Caco-2 (cell line): ENCODE data around the gene METAP2. TPM values are rescaled to one million over a fixed set of nuclear protein-coding genes. Genes with fewer than 3 reads are reported as not detected.

Experiments
- BruUV-seq: library from RNA; stranded (reverse); fragments of 400-500 nt; replicated peaks from 2 replicates; lab custom pipeline; 2021; lab: Mats Ljungman, UMichigan
- CTCF ChIA-PET: fragments of 300-600 bp; sonication (Branson Sonifier 250); formaldehyde crosslinking; loops from one replicate; lab custom pipeline; 2022; ENCODE audit warnings: antibody characterized with exemption; lab: Charles Lee
- POLR2A ChIA-PET: fragments of 300-600 bp; sonication (Branson Sonifier 250); formaldehyde crosslinking; loops from one replicate; lab custom pipeline; 2022; ENCODE audit warnings: antibody characterized with exemption; lab: Charles Lee
- DNase-seq, 2 experiments: peaks; one replicate each; pipeline versions ENCODE4 v3.0.0 to v3.0.0-alpha.2; 2020 to 2022
- H3K27me3 ChIP-seq: replicated peaks from 2 replicates; pipeline ENCODE4 v1.6.0; 2011; ENCODE audit warnings: low read length; ENCODE audit not compliant: control insufficient read depth, insufficient read depth
- H3K36me3 ChIP-seq: 2 replicates; pipeline ENCODE4 v1.5.1; 2011; ENCODE audit warnings: low read length; ENCODE audit not compliant: control insufficient read depth, insufficient read depth
- H3K4me1 ChIP-seq: fragments of 250-450 bp; sonication (Bioruptor Pico); 2 replicates; pipeline ENCODE4 v1.5.1; 2020; ENCODE audit warnings: mild to moderate bottlenecking
- H3K4me3 ChIP-seq: 2 replicates; pipeline ENCODE4 v1.5.1; 2011; ENCODE audit warnings: low read depth, mild to moderate bottlenecking, control low read depth, low read length
- H3K9me3 ChIP-seq: fragments of 250-450 bp; sonication (Bioruptor Pico); 2 replicates; pipeline ENCODE4 v1.5.1; 2020; ENCODE audit warnings: mild to moderate bottlenecking, moderate library complexity
- H3K27ac Mint-ChIP-seq: one replicate; pipeline ENCODE4 v1.8.0; 2022; ENCODE audit warnings: mixed read lengths; ENCODE audit not compliant: unreplicated experiment
- H3K27me3 Mint-ChIP-seq: one replicate; pipeline ENCODE4 v1.8.0; 2022; ENCODE audit warnings: mixed read lengths; ENCODE audit not compliant: insufficient read depth, unreplicated experiment
- H3K36me3 Mint-ChIP-seq: one replicate; pipeline ENCODE4 v1.8.0; 2022; ENCODE audit warnings: mild to moderate bottlenecking, mixed read lengths; ENCODE audit not compliant: insufficient read depth, unreplicated experiment
- H3K4me1 Mint-ChIP-seq: one replicate; pipeline ENCODE4 v1.8.0; 2022; ENCODE audit warnings: low read depth, mixed read lengths; ENCODE audit not compliant: unreplicated experiment
- H3K4me3 Mint-ChIP-seq: one replicate; pipeline ENCODE4 v1.8.0; 2022; ENCODE audit warnings: mild to moderate bottlenecking, moderate library complexity, mixed read lengths; ENCODE audit not compliant: unreplicated experiment
- H3K9me3 Mint-ChIP-seq: one replicate; pipeline ENCODE4 v1.8.0; 2022; ENCODE audit warnings: mixed read lengths; ENCODE audit not compliant: unreplicated experiment
- CTCF ChIP-seq, 2 experiments: fragments of 200-600 bp in 1 of 2; IDR thresholded peaks; 1 replicate in 1 of 2; 2 replicates in 1 of 2; pipeline versions ENCODE4 v1.5.1 to v1.8.0; 2011 to 2022; ENCODE audit warnings: antibody characterized with exemption in 1 of 2, control low read depth in 1 of 2, inconsistent platforms in 1 of 2, low read depth in 1 of 2, low read length in 1 of 2, mild to moderate bottlenecking in 1 of 2, moderate library complexity in 1 of 2; ENCODE audit not compliant: insufficient read depth in 1 of 2, severe bottlenecking in 1 of 2, unreplicated experiment in 1 of 2
- intact Hi-C: fragments of 100-400 bp; cut with micrococcal nuclease; formaldehyde crosslinking; loops from one replicate; pipeline ENCODE4 v1.10.0; 2022; ENCODE audit not compliant: unreplicated experiment
- total RNA-seq: library from RNA; stranded (reverse); gene quantifications from 2 replicates; pipeline ENCODE4 v1.2.3, GENCODE V29; 2022

The METAP2 gene
- total RNA-seq, 1 experiment from 2014 or later: 138 TPM

- POLR2A ChIA-PET: no interaction called here
Measured at GRCh38 chr12:95545731-95546490, 72.0 kb downstream of the METAP2 start.

GRCh38 chr12:95546491-95546813, 72.5 kb downstream of the METAP2 start:
- H3K27me3 ChIP-seq: no peaks in the 10 kb centered on the region
- TF ChIP-seq CTCF (IDR thresholded peaks at IDR 0.05; ENCODE audit: insufficient read depth in 1 of 2, low read depth in 1 of 2, low read length in 1 of 2, severe bottlenecking in 1 of 2, unreplicated experiment in 1 of 2): no peak
- H3K9me3 ChIP-seq: peaks cover 8% of the 10 kb centered on the region; the same call in 1 of the 2 replicates
- Mint-ChIP-seq H3K36me3 (no peaks in the 10 kb centered on the region), H3K9me3 (no peaks in the 10 kb centered on the region), H3K4me3 (no peak overlapping the region), H3K27me3 (no peaks in the 10 kb centered on the region), H3K27ac (no peak overlapping the region), H3K4me1 (peaks cover 2% of the 10 kb centered on the region)
- ChIA-PET CTCF (no interaction called here), POLR2A (no interaction called here)
- DNase-seq: no peak
- H3K4me1 ChIP-seq: no peaks in the 10 kb centered on the region
- H3K36me3 ChIP-seq: no peaks in the 10 kb centered on the region
- intact Hi-C loops: no loop called here
- BruUV-seq: no TSS peak
- H3K4me3 ChIP-seq: no peak overlapping the region

More at GRCh38 chr12:95545731-95546490, 72.0 kb downstream of the METAP2 start:
- H3K36me3 Mint-ChIP-seq: no peaks in the 10 kb centered on the region
- DNase-seq: no peak
- Histone ChIP-seq H3K36me3 (no peaks in the 10 kb centered on the region), H3K27me3 (no peaks in the 10 kb centered on the region), H3K4me1 (no peaks in the 10 kb centered on the region), H3K9me3 (peaks cover 8% of the 10 kb centered on the region; the same call in 1 of the 2 replicates), H3K4me3 (no peak overlapping the region)
- no peaks in the 10 kb centered on the region for H3K27me3 Mint-ChIP-seq
- intact Hi-C loops: no loop called here
- no peak for TF ChIP-seq CTCF (IDR thresholded peaks at IDR 0.05; ENCODE audit: insufficient read depth in 1 of 2, low read depth in 1 of 2, low read length in 1 of 2, severe bottlenecking in 1 of 2, unreplicated experiment in 1 of 2)
- H3K4me1 Mint-ChIP-seq: no peaks in the 10 kb centered on the region
- H3K9me3 Mint-ChIP-seq: no peaks in the 10 kb centered on the region
- CTCF ChIA-PET: no interaction called here
- no peak overlapping the region for H3K27ac Mint-ChIP-seq
- BruUV-seq: no TSS peak
- H3K4me3 Mint-ChIP-seq: no peak overlapping the region

GRCh38 chr12:95547522-95548055, 73.6 kb downstream of the METAP2 start:
- Mint-ChIP-seq H3K9me3 (no peaks in the 10 kb centered on the region), H3K4me3 (no peak overlapping the region), H3K27ac (no peak overlapping the region), H3K27me3 (no peaks in the 10 kb centered on the region), H3K36me3 (no peaks in the 10 kb centered on the region), H3K4me1 (peaks cover 6% of the 10 kb centered on the region)
- no peak overlapping the region for H3K4me3 ChIP-seq
- TF ChIP-seq CTCF (IDR thresholded peaks at IDR 0.05; ENCODE audit: insufficient read depth in 1 of 2, low read depth in 1 of 2, low read length in 1 of 2, severe bottlenecking in 1 of 2, unreplicated experiment in 1 of 2): no peak
- no peaks in the 10 kb centered on the region for H3K27me3 ChIP-seq
- ChIA-PET CTCF (no interaction called here), POLR2A (no interaction called here)
- DNase-seq: no peak
- H3K4me1 ChIP-seq: no peaks in the 10 kb centered on the region
- intact Hi-C loops: no loop called here
- peaks cover 8% of the 10 kb centered on the region; the same call in 1 of the 2 replicates for H3K9me3 ChIP-seq
- H3K36me3 ChIP-seq: no peaks in the 10 kb centered on the region
- BruUV-seq: no TSS peak
